Central memory CD4-positive, alpha-beta T cell (primary cell): ENCODE data around the gene SLC22A31.
A peak's percentile ranks its signal among the peaks of the same experiment; 100 is the strongest.
"Not testable (repeated sequence)": the region's sequence is repeated elsewhere in the genome, so short reads cannot be mapped to it uniquely, and the experiment has no call there.

Source experiments
- DNase-seq: peaks from one replicate; pipeline ENCODE4 v3.0.0; 2022

Gene SLC22A31

GRCh38 chr16:89192956-89193575, 7.3 kb downstream of the SLC22A31 start:
- no peak for DNase-seq

GRCh38 chr16:89192186-89192955, 8.0 kb downstream of the SLC22A31 start:
- peak; percentile 79 for DNase-seq

- no peak for DNase-seq
These were observed 8.5 kb downstream of the SLC22A31 start for GRCh38 chr16:89191901-89192185.

GRCh38 chr16:89191033-89191900, 9.1 kb downstream of the SLC22A31 start:
- DNase-seq = no peak

GRCh38 chr16:89190150-89190958, 10.0 kb downstream of the SLC22A31 start:
- DNase-seq = no peak

GRCh38 chr16:89189358-89190025, 10.8 kb downstream of the SLC22A31 start:
- DNase-seq = no peak

GRCh38 chr16:89188471-89189357, 11.6 kb downstream of the SLC22A31 start:
- DNase-seq = not testable (repeated sequence)

GRCh38 chr16:89187770-89188392, 12.5 kb downstream of the SLC22A31 start:
- DNase-seq = no peak

- DNase-seq = peak; percentile 42
These were observed 13.1 kb downstream of the SLC22A31 start for GRCh38 chr16:89187032-89187769.

- not testable (repeated sequence) for DNase-seq
These were observed 13.7 kb downstream of the SLC22A31 start for GRCh38 chr16:89186593-89187031.

- not testable (repeated sequence) for DNase-seq
These were observed 14.3 kb downstream of the SLC22A31 start for GRCh38 chr16:89185887-89186592.

- peak; percentile 40 for DNase-seq
These were observed 15.2 kb downstream of the SLC22A31 start for GRCh38 chr16:89184933-89185794.

GRCh38 chr16:89184677-89184932, 15.7 kb downstream of the SLC22A31 start:
- DNase-seq = no peak

- DNase-seq = no peak
These were observed 16.2 kb downstream of the SLC22A31 start for GRCh38 chr16:89183975-89184676.

- no peak for DNase-seq
These were observed 16.9 kb downstream of the SLC22A31 start for GRCh38 chr16:89183463-89183862.

- no peak for DNase-seq
These were observed 20.6 kb downstream of the SLC22A31 start for GRCh38 chr16:89179656-89180315.

GRCh38 chr16:89179148-89179484, 21.2 kb downstream of the SLC22A31 start:
- no peak for DNase-seq
